Type B pancreatic cell (in vitro differentiated cells): Measurements from ENCODE around the gene SCGB1C2. TPM values are rescaled to one million over a fixed set of nuclear protein-coding genes. Genes with fewer than 3 reads are reported as not detected.

ENCODE experiments used
- DNase-seq: peaks from one replicate; pipeline ENCODE4 v3.0.0; 2021; ENCODE audit warnings: mixed read lengths; ENCODE audit not compliant: unreplicated experiment; ENCODE audit errors: extremely low spot score
- H3K27ac Mint-ChIP-seq: 2 replicates; pipeline ENCODE4 v1.8.0; 2021; ENCODE audit warnings: mild to moderate bottlenecking, mixed read lengths
- H3K27me3 Mint-ChIP-seq: 2 replicates; pipeline ENCODE4 v1.8.0; 2021; ENCODE audit warnings: mixed read lengths
- H3K36me3 Mint-ChIP-seq: 2 replicates; pipeline ENCODE4 v1.8.0; 2021; ENCODE audit warnings: mixed read lengths
- H3K4me1 Mint-ChIP-seq: one replicate; pipeline ENCODE4 v1.8.0; 2021; ENCODE audit warnings: mixed read lengths; ENCODE audit not compliant: unreplicated experiment
- H3K4me3 Mint-ChIP-seq: 2 replicates; pipeline ENCODE4 v1.8.0; 2021; ENCODE audit warnings: mild to moderate bottlenecking, mixed read lengths
- H3K9me3 Mint-ChIP-seq: 2 replicates; pipeline ENCODE4 v1.8.0; 2021; ENCODE audit warnings: mixed read lengths
- CTCF ChIP-seq: fragments of 200-600 bp; sonication (generic); conservative IDR thresholded peaks from 2 replicates; pipeline ENCODE4 v1.5.0; 2021; ENCODE audit warnings: antibody characterized with exemption, mild to moderate bottlenecking
- total RNA-seq: library from RNA; stranded (reverse); gene quantifications from 2 replicates; pipeline ENCODE4 v1.2.1, GENCODE V29; 2021; ENCODE audit warnings: low replicate concordance

Gene SCGB1C2
- total RNA-seq, 1 donor from 2014 or later = not detected

GRCh38 chr17:180381-181244, 43.2 kb downstream of the SCGB1C2 start:
- Mint-ChIP-seq H3K9me3 (no peaks in the 10 kb centered on the region), H3K27me3 (peaks cover 65% of the 10 kb centered on the region), H3K27ac (no peak overlapping the region), H3K4me1 (peaks cover 13% of the 10 kb centered on the region), H3K36me3 (no peaks in the 10 kb centered on the region), H3K4me3 (no peak overlapping the region)
- no peak for TF ChIP-seq CTCF
- no peak for DNase-seq

GRCh38 chr17:181245-182049, 44.1 kb downstream of the SCGB1C2 start, which contains the start of gene DOC2B:
TSS of gene DOC2B (minus strand) at chr17:181650. CDS start at chr17:181479, 171 bp downstream.
- no peak for DNase-seq
- peaks cover 17% of the 10 kb centered on the region for H3K4me1 Mint-ChIP-seq
- peak within 1 kb of the TSS; percentile 81 for H3K4me3 Mint-ChIP-seq
- no peaks in the 10 kb centered on the region for H3K9me3 Mint-ChIP-seq
- H3K27ac Mint-ChIP-seq = peak within 1 kb of the TSS; percentile 26
- no peak for TF ChIP-seq CTCF
- H3K27me3 Mint-ChIP-seq = peaks cover 73% of the 10 kb centered on the region
- no peaks in the 10 kb centered on the region for H3K36me3 Mint-ChIP-seq

GRCh38 chr17:182050-182751, 44.8 kb downstream of the SCGB1C2 start:
- H3K4me3 Mint-ChIP-seq = peak overlapping the region; percentile 81
- peaks cover 78% of the 10 kb centered on the region for H3K27me3 Mint-ChIP-seq
- H3K27ac Mint-ChIP-seq = peak overlapping the region; percentile 26

GRCh38 chr17:183021-183420, 45.7 kb downstream of the SCGB1C2 start:
- H3K4me1 Mint-ChIP-seq = peaks cover 14% of the 10 kb centered on the region
- peaks cover 72% of the 10 kb centered on the region for H3K27me3 Mint-ChIP-seq
- TF ChIP-seq CTCF = no peak
- no peak for DNase-seq
- H3K9me3 Mint-ChIP-seq = no peaks in the 10 kb centered on the region
- no peaks in the 10 kb centered on the region for H3K36me3 Mint-ChIP-seq
- H3K27ac Mint-ChIP-seq = no peak overlapping the region
- H3K4me3 Mint-ChIP-seq = no peak overlapping the region

More at GRCh38 chr17:182050-182751, 44.8 kb downstream of the SCGB1C2 start:
- no peak for DNase-seq
- H3K36me3 Mint-ChIP-seq = no peaks in the 10 kb centered on the region
- H3K4me1 Mint-ChIP-seq = peaks cover 17% of the 10 kb centered on the region
- no peaks in the 10 kb centered on the region for H3K9me3 Mint-ChIP-seq
- no peak for TF ChIP-seq CTCF

GRCh38 chr17:185445-186138, 48.2 kb downstream of the SCGB1C2 start:
- no peaks in the 10 kb centered on the region for H3K9me3 Mint-ChIP-seq

More at GRCh38 chr17:185445-186138, 48.2 kb downstream of the SCGB1C2 start:
- Mint-ChIP-seq H3K36me3 (no peaks in the 10 kb centered on the region), H3K4me3 (no peak overlapping the region), H3K27me3 (peaks cover 61% of the 10 kb centered on the region), H3K4me1 (peaks cover 10% of the 10 kb centered on the region), H3K27ac (no peak overlapping the region)
- no peak for TF ChIP-seq CTCF
- no peak for DNase-seq
